Lower leg skin (tissue), 4 donors: Measurements from ENCODE around the gene CRX. TPM values are rescaled to one million over a fixed set of nuclear protein-coding genes. Genes with fewer than 3 reads are reported as not detected.
A peak's percentile ranks its signal among the peaks of the same experiment; 100 is the strongest.

Experiments used
- DNase-seq, 2 donors: peaks; one replicate each; pipeline ENCODE4 v3.0.0-alpha.2; 2019; ENCODE audit warnings: low spot score in 2 of 2
- H3K4me3 ChIP-seq: fragments of 200-600 bp; sonication (generic); 2 replicates; pipeline ENCODE4 v1.5.1; 2017; ENCODE audit warnings: mild to moderate bottlenecking, low read depth; ENCODE audit not compliant: poor library complexity, severe bottlenecking
- CTCF ChIP-seq, 3 donors: fragments of 450-650 bp; IDR thresholded peaks; one replicate each; pipeline ENCODE4 v1.5.1; 2016; ENCODE audit warnings: antibody characterized with exemption in 3 of 3, mild to moderate bottlenecking in 3 of 3, moderate library complexity in 2 of 3
- POLR2A ChIP-seq, 2 donors: fragments of 450-650 bp; IDR thresholded peaks; one replicate each; pipeline ENCODE4 v1.6.1; 2016 to 2017; ENCODE audit warnings: antibody characterized with exemption in 2 of 2, mild to moderate bottlenecking in 1 of 2, moderate library complexity in 1 of 2
- WGBS, 2 donors: methylation state at CpG; one replicate each; pipeline ENCODE4 v1.1.5; 2018; 5-methylcytosine and 5-hydroxymethylcytosine counted together
- intact Hi-C: fragments of 100-400 bp; cut with DNase I; formaldehyde crosslinking; loops from one replicate; pipeline ENCODE4 v1.15.0; 2023; ENCODE audit warnings: low total_unique reads
- total RNA-seq, 4 donors: library from RNA; depleted of rRNA; stranded (reverse); fragments of >200 nt; gene quantifications; one replicate each; pipeline ENCODE4 v1.1.0, GENCODE V29; 2016

Gene CRX
- total RNA-seq, 4 donors from 2014 or later, result not detected

GRCh38 chr19:47881757-47882156, 60.0 kb downstream of the CRX start:
- no peak overlapping the region for H3K4me3 ChIP-seq
- TF ChIP-seq POLR2A (IDR thresholded peaks at IDR 0.05) (no peak), CTCF (IDR thresholded peaks at IDR 0.05) (no peak)
- intact Hi-C loops, result no loop called here
- DNase-seq, result peak in 1 of 2 donors; percentile 56
- 78 to 80% methylated on average over 5 of the region's 5 CpGs for WGBS, 2 donors

GRCh38 chr19:47882890-47883289, 61.2 kb downstream of the CRX start:
- peak in 1 of 2 donors; percentile 26 for DNase-seq
- H3K4me3 ChIP-seq, result no peak overlapping the region
- TF ChIP-seq CTCF (IDR thresholded peaks at IDR 0.05) (no peak), POLR2A (IDR thresholded peaks at IDR 0.05) (no peak)
- intact Hi-C loops, result no loop called here
- WGBS, 2 donors, result 69 to 71% methylated on average over 3 of the region's 3 CpGs

GRCh38 chr19:47885067-47885463, 63.3 kb downstream of the CRX start:
- TF ChIP-seq POLR2A (IDR thresholded peaks at IDR 0.05) (no peak), CTCF (IDR thresholded peaks at IDR 0.05) (no peak)

GRCh38 chr19:47886010-47886559, 64.3 kb downstream of the CRX start, which contains the start of gene SULT2A1:
SULT2A1 (minus strand) TSS chr19:47886315; CDS start chr19:47886257, 58 bp downstream.
- WGBS, 2 donors, result 73% methylated on average over 12 of the region's 12 CpGs
- no peak for TF ChIP-seq POLR2A (IDR thresholded peaks at IDR 0.05)
- TF ChIP-seq CTCF (IDR thresholded peaks at IDR 0.05), result no peak
- H3K4me3 ChIP-seq, result no peak within 1 kb of the TSS
- peak in 1 of 2 donors; percentile 29 for DNase-seq
- intact Hi-C loops, result no loop called here

More at GRCh38 chr19:47885067-47885463, 63.3 kb downstream of the CRX start:
- H3K4me3 ChIP-seq, result no peak overlapping the region
- WGBS, 2 donors, result 68 to 71% methylated on average over 5 of the region's 5 CpGs
- peak in 1 of 2 donors; percentile 28 for DNase-seq
- intact Hi-C loops, result no loop called here

GRCh38 chr19:47890865-47891621, 69.3 kb downstream of the CRX start:
- TF ChIP-seq CTCF (IDR thresholded peaks at IDR 0.05) (no peak), POLR2A (IDR thresholded peaks at IDR 0.05) (no peak)
- peak in 1 of 2 donors; percentile 53 for DNase-seq
- 60% methylated on average over 7 of the region's 7 CpGs for WGBS, 2 donors
- H3K4me3 ChIP-seq, result no peak overlapping the region
- intact Hi-C loops, result no loop called here
